ENCODE data around the gene LIN7C.

- TF ChIP-seq CTCF (conservative IDR thresholded peaks at IDR 0.05; ENCODE audit: low read length), result no peak
- no peak for TF ChIP-seq EZH2phosphoT487 (IDR thresholded peaks at IDR 0.05; ENCODE audit: borderline replicate concordance)
Observed at GRCh38 chr11:27475622-27476021, 30.9 kb downstream of the LIN7C start.

All from Loucy (cell line).